ENCODE data around the gene C1orf226.
"Not testable (repeated sequence)": the region's sequence is repeated elsewhere in the genome, so short reads cannot be mapped to it uniquely, and the experiment has no call there.

The C1orf226 gene

DNA sequence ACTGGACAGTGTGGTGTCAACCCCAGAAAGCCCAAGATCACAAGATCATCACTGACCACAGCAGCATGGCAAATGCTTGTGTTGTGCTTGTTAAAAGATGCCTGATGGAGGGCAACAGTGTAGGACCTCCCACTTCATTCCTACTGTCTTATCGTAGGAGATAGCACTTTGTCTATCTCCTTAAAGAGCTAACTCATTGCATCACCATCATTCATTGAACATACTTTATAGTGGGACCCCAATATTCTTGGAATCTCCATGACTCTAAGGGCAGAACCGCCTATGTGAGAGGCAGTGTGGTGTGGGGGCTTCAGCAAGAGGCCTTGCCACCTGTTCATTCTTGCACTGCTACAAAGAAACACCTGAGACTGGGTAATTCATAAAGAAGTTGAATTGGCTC, 35.4 kb downstream of the C1orf226 start:
- DNase-seq = no peak

DNA sequence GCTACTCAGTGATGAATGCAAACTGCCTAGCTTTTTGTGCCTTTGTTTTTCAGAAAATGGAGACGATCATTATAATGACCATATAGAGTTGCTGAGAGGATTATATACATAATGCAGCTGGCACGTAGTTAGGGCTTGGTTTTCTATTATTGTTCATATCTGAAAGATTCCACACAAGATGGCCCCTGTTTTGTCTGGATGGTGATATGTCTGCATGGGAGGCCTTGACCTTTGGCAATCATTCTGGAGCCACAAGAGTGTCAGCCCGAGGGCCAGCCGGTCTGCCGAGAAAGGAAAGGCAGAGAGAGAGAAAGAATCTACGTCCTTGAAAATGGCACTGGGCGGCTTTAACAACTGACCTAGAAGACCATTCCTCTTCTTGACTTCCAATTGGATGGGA, 36.1 kb downstream of the C1orf226 start:
- no peak for DNase-seq

DNA sequence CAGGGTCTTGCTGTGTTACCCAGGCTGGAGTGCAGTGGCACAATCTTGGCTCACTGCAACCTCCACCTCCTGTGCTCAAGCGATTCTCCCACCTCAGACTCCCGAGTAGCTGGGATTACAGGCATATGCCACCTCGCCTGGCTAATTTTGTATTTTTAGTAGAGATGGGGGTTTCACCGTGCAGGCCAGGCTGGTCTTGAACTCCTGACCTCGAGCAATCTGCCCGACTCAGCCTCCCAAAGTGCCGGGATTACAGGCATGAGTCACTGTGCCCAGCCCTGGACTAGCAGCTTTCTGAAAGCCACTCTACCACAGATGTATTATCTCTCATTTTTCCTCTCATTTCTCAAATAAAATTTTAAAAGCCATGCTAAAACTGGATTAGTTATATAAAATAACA, 37.1 kb downstream of the C1orf226 start:
- DNase-seq = not testable (repeated sequence)

DNA sequence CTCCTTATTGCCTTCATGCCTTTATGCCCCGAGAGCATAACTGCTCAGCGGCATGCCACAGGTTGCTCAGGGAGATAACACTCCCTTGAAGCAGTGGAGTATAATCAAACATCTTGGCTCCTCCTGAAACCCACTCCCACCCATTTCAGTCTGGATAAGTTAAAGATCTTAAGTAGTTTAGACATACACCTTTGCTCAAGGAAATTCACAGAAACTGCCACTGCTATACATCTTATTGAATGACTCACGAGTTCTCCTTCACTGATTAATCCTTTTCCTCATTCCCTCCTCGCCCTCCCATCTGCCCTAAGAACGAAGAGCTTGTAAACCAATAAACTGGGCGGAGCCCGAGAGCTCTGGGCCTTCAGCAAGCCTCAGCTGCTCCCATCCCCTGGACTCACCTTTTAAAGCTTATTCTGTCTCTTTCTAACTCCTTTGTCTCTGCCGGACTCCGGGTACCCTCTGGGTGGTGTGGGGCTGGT, 38.0 kb downstream of the C1orf226 start:
- not testable (repeated sequence) for DNase-seq

GRCh38 chr1:162420120-162420519, 38.6 kb downstream of the C1orf226 start:
- no peak for DNase-seq

DNA sequence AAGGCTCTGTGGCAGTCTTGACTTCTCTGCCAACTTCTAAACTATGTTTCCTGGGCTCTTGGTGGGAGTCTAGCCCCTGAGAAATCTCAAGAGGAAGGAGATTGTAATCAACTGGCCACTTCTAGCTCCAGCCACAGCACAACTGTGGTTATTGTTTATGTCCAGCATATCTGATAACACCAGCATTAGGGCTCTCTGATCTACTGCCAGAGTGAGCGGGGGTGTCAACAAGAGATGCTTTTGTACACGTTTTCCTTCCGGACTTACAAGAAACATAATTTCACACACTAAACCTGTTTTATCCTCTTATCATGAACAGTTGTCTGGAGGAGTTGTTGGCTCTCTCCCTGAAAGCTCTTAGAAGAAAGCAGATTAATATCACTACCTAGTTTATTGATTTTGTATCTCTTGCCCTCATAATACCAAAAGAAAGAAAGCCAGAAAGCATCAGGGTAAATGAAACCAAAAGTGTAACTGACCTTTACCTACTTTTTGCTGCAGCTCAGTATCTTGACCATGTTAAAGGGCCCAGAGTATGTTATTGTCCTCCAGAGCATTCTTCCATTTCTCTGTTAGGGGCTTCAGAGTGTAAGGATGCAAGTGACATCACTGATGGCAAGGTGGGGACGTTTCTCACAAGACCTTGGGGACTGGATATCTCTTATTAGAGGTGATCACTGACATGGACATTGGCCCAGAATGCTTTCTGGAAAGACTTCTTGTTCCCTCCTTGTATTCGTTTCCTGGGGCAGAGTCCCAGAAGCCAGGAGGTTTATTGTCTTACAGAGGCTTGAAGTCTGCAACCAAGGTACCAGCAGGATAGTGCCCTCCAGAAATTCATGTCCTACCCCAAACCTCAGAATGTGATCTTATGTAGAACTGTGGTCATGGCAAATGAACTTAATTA, 40.0 kb downstream of the C1orf226 start:
- no peak for DNase-seq

DNA sequence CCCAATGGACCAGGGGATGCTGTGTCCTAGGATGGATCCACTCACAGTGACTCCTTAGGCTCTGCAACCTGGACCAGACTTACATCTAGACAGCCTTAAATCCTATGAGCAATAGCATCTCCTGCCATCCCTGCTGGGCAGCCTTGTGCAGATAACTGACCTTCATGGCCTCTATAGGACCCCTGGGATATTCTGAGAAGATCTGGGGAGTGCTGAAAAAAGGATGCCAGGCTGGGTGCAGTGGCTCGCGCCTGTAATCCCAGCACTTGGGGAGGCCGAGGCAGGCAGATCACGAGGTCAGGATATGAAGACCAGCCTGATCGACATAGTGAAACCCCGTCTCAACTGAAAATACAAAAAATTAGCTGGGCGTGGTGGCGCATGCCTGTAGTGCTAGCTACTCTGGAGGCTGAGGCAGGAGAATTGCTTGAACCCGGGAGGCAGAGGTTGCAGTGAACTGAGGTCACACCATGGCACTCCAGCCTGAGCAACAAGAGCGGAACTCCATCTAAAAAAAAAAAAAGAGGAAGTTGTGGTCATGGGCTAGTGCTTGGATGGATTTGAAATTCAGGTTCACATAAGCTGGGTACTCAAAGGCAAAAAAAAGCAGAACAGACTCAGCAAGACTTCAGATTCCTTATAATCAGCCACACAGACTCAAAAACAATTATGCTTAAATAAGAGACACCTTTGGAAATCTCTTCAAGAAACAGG, 41.3 kb downstream of the C1orf226 start:
- no peak for DNase-seq

DNA sequence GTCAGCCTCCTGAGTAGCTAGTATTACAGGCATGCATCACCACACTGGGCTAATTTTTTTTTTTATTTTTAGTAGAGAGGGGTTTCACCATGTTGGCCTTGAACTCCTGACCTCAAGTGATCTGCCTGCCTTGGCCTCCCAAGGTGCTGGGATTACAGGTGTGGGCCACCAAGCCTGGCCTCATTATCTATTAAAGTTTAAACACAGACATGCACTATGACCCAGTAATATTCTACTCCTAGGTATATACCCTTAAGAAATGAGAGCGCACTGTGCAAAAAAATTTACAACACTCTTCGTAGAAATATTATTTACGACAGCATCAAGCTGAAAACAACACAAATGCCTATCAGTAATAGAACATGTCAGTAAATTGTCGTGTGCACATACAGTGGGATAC, 49.1 kb downstream of the C1orf226 start:
- DNase-seq = no peak

DNA sequence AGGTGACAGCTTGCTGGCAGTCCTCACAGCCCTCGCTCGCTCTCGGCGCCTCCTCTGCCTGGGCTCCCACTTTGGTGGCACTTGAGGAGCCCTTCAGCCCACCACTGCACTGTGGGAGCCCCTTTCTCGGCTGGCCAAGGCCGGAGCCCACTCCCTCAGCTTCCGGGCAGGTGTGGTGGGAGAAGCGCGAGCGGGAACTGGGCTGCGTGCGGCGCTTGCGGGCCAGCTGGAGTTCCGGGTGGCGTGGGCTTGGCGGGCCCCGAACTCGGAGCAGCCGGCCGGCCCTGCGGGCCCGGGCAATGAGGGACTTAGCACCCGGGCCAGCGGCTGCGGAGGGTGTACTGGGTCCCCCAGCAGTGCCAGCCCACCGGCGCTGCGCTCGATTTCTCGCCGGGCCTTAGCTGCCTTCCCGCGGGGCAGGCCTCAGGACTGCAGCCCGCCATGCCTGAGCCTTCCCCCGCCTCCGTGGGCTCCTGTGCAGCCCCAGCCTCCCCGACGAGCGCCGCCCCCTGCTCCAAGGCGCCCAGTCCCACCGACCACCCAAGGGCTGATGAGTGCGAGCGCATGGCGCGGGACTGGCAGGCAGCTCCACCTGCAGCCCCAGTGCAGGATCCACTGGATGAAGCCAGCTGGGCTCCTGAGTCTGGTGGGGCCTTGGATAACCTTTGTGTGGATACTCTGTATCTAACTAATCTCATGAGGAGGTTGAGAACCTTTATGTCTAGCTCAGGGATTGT, 51.6 kb downstream of the C1orf226 start:
- DNase-seq = not testable (repeated sequence)
